ENCODE results near the gene NDST1. TPM values are rescaled to one million over a fixed set of nuclear protein-coding genes. Genes with fewer than 3 reads are reported as not detected.

Gene NDST1
- total RNA-seq, 1 experiment from 2014 or later, result 8.4 TPM

DNA sequence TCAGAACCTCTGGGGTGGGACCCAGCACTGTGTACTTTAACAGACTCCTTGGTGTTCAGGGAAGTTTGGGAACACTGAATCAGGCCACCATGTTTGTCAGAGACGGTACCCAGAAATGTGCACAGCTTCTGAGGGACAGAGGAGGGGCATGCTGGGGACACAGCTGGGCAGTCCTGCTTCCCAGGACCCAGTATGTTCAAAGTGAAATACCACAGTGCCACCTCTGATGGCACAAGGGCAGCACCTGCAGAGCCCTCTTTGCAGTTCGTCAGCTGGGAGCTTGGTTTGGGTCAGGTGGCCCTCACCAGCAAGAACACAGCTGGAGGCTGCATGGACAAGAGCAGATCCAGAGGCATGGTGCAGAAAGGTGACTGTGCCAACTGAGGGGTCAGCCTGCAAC lies 51.2 kb downstream of the NDST1 start:
- Histone ChIP-seq H3K9ac (ENCODE audit: low read length) (no peak overlapping the region), H4K20me1 (ENCODE audit: insufficient read depth, low read depth, low read length) (no peaks in the 10 kb centered on the region), H3K9me3 (ENCODE audit: low read length) (no peaks in the 10 kb centered on the region), H3K27me3 (ENCODE audit: low read length) (no peaks in the 10 kb centered on the region), H3K4me1 (ENCODE audit: low read length) (no peaks in the 10 kb centered on the region; the same call in 1 of the 2 replicates), H3K79me2 (ENCODE audit: low read length) (no peaks in the 10 kb centered on the region), H3K9me2 (replicated peaks; ENCODE audit: insufficient read depth, low read length) (no peaks in the 10 kb centered on the region), H3K36me3 (ENCODE audit: insufficient read depth, low read length) (no peaks in the 10 kb centered on the region), H2AFZ (ENCODE audit: low read length) (no peak overlapping the region), H3K4me3 (ENCODE audit: low read length) (no peak overlapping the region), H3K27ac (ENCODE audit: low read length) (no peak overlapping the region), H3K4me2 (ENCODE audit: low read depth, low read length, poor library complexity, severe bottlenecking) (no peak overlapping the region)
- no peak for DNase-seq

DNA sequence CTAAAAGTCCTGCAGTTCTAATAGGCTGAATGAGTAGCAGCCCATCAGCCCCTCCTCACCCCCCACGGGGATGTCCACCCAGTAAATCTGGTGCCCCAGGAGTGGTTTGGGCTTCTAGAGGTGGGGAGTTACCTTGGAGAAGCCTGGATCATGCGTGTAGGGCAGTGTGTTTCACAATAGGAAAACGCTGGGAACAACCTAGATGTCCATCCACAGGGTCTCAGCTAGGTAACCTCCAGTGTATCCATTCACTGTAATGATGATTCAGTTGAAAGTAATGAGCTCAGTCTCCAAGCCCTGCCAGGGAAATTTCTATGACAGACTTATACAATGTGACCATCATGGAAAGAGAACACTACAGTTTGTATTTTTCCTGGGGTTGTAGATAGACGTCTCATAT lies 51.8 kb downstream of the NDST1 start:
- Histone ChIP-seq H3K27me3 (ENCODE audit: low read length) (no peaks in the 10 kb centered on the region), H3K9ac (ENCODE audit: low read length) (no peak overlapping the region), H3K27ac (ENCODE audit: low read length) (no peak overlapping the region), H2AFZ (ENCODE audit: low read length) (no peak overlapping the region), H4K20me1 (ENCODE audit: insufficient read depth, low read depth, low read length) (no peaks in the 10 kb centered on the region), H3K4me1 (ENCODE audit: low read length) (no peaks in the 10 kb centered on the region; the same call in 1 of the 2 replicates), H3K9me3 (ENCODE audit: low read length) (no peaks in the 10 kb centered on the region), H3K4me2 (ENCODE audit: low read depth, low read length, poor library complexity, severe bottlenecking) (no peak overlapping the region), H3K4me3 (ENCODE audit: low read length) (no peak overlapping the region), H3K36me3 (ENCODE audit: insufficient read depth, low read length) (no peaks in the 10 kb centered on the region), H3K79me2 (ENCODE audit: low read length) (no peaks in the 10 kb centered on the region), H3K9me2 (replicated peaks; ENCODE audit: insufficient read depth, low read length) (no peaks in the 10 kb centered on the region)
- DNase-seq, result no peak

DNA sequence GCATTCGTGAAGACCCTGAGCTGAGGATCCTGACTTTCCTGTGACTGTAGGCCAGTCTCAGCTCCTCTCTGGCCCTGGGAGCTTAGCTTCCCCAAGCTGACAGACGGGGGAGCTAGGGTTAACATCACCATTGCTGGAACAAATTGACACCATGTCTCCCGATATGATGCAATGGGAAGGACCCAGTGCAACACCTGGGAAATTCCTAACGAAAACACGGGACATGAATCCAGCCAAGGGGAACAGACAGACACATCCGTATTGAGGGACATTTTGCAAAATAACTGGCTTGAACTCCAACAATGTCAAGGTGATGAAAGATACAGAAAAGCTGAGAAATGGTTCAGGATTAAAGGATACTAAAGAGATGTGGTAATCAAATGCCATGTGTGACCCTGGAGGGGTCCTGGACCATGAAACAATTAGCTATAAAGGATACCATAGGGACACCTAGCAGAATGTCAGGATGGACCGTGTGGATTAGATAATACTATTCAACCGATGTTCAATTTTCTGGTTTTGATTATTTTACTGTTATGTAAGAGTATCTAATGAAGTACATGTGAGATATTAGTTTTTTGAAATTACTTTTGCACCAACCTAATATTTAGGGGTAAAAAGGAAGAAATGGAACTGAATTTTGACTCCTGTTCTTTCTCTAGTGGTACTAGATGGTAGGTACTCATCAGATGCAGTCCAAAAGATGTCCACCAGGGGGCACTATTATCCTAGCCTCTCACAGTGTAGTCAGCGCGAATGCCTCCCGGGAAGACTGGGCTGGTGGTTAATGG lies 52.7 kb downstream of the NDST1 start:
- no peaks in the 10 kb centered on the region; the same call in 1 of the 2 replicates for H3K4me1 ChIP-seq (ENCODE audit: low read length)
- no peak overlapping the region for H3K9ac ChIP-seq (ENCODE audit: low read length)
- no peak overlapping the region for H3K4me2 ChIP-seq (ENCODE audit: low read depth, low read length, poor library complexity, severe bottlenecking)
- H3K27me3 ChIP-seq (ENCODE audit: low read length), result no peaks in the 10 kb centered on the region
- H3K9me2 ChIP-seq (replicated peaks; ENCODE audit: insufficient read depth, low read length), result no peaks in the 10 kb centered on the region
- no peaks in the 10 kb centered on the region for H3K36me3 ChIP-seq (ENCODE audit: insufficient read depth, low read length)
- H3K9me3 ChIP-seq (ENCODE audit: low read length), result no peaks in the 10 kb centered on the region
- no peak overlapping the region for H2AFZ ChIP-seq (ENCODE audit: low read length)
- DNase-seq, result peak; percentile 95
- no peak overlapping the region for H3K4me3 ChIP-seq (ENCODE audit: low read length)
- no peaks in the 10 kb centered on the region for H3K79me2 ChIP-seq (ENCODE audit: low read length)
- H3K27ac ChIP-seq (ENCODE audit: low read length), result no peak overlapping the region
- no peaks in the 10 kb centered on the region for H4K20me1 ChIP-seq (ENCODE audit: insufficient read depth, low read depth, low read length)

DNA sequence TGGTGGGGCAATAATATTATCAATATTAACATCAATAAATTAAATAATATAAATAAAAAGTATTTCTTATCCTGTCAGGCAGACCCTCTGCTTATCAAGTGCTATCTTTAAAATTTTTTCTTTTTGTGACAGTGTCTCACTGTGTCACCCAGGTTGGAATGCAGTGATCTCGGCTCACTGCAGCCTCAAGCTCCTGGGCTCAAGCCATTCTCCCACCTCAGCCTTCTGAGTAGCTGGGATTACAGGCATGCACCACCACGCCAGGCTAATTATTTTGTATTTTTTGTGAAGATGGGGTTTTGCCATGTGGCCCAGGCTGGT lies 53.2 kb downstream of the NDST1 start:
- Histone ChIP-seq H3K4me3 (ENCODE audit: low read length) (no peak overlapping the region), H4K20me1 (ENCODE audit: insufficient read depth, low read depth, low read length) (no peaks in the 10 kb centered on the region), H3K9ac (ENCODE audit: low read length) (no peak overlapping the region), H3K4me2 (ENCODE audit: low read depth, low read length, poor library complexity, severe bottlenecking) (no peak overlapping the region), H3K4me1 (ENCODE audit: low read length) (no peaks in the 10 kb centered on the region; the same call in 1 of the 2 replicates), H3K9me3 (ENCODE audit: low read length) (no peaks in the 10 kb centered on the region), H3K27ac (ENCODE audit: low read length) (no peak overlapping the region), H3K9me2 (replicated peaks; ENCODE audit: insufficient read depth, low read length) (no peaks in the 10 kb centered on the region), H3K36me3 (ENCODE audit: insufficient read depth, low read length) (no peaks in the 10 kb centered on the region), H3K79me2 (ENCODE audit: low read length) (no peaks in the 10 kb centered on the region), H3K27me3 (ENCODE audit: low read length) (no peaks in the 10 kb centered on the region), H2AFZ (ENCODE audit: low read length) (no peak overlapping the region)
- no peak for DNase-seq

DNA sequence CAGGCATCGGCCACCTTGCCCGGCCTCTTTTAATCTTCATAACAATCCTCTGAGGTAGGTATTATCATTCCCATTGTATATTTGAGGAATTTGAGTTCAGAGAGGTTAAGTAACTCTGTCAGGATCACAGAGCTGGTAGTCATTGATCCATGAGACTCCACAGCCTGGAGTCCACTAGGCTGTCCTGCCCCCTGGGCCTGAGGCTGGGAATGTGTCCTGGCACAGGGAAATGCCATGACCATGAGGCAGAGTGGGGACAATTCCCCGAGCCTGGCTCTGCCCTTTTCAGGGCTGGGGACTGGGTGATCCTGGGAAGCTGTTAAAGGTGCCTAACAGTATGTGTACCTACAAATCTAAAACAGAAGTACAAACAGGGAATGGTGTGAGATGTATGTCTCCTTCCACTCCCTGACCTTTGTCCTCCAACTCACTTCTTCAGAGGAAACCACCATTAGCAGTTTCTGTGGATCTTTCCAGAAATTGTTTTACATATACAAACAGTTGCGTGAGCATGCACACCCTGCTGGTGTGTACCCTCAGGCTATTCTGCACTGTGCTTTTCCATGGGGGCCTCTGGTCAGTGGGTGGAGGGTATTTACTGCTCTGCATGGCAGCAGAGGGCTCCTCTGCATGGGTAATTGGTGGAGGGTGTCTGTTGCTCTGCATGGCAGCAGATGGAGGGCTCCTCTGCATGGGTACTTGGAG lies 53.8 kb downstream of the NDST1 start:
- H3K4me2 ChIP-seq (ENCODE audit: low read depth, low read length, poor library complexity, severe bottlenecking), result no peak overlapping the region
- no peak overlapping the region for H3K27ac ChIP-seq (ENCODE audit: low read length)
- no peaks in the 10 kb centered on the region for H3K36me3 ChIP-seq (ENCODE audit: insufficient read depth, low read length)
- no peaks in the 10 kb centered on the region for H3K9me3 ChIP-seq (ENCODE audit: low read length)
- H2AFZ ChIP-seq (ENCODE audit: low read length), result no peak overlapping the region
- H3K79me2 ChIP-seq (ENCODE audit: low read length), result no peaks in the 10 kb centered on the region
- no peaks in the 10 kb centered on the region; the same call in 1 of the 2 replicates for H3K4me1 ChIP-seq (ENCODE audit: low read length)
- DNase-seq, result no peak
- no peaks in the 10 kb centered on the region for H3K9me2 ChIP-seq (replicated peaks; ENCODE audit: insufficient read depth, low read length)
- no peak overlapping the region for H3K9ac ChIP-seq (ENCODE audit: low read length)
- no peaks in the 10 kb centered on the region for H3K27me3 ChIP-seq (ENCODE audit: low read length)
- no peaks in the 10 kb centered on the region for H4K20me1 ChIP-seq (ENCODE audit: insufficient read depth, low read depth, low read length)
- no peak overlapping the region for H3K4me3 ChIP-seq (ENCODE audit: low read length)

DNA sequence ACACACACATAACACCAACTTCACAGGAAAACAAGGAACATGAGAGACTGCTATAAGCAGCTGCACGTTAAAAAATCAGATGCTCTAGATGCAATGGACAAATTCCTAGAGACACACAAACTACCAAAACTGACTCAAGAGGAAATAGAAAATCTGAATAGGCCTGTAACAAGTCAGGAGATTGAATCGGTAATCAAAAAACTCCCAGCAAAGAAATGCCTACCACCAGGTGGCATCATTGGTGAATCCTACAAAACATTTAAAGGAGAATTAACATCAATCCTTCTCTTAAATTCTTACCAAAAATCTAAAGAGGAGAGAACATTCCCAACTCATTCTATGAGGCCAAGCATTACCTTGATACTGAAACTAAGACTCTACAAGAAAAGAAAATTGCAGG lies 54.9 kb downstream of the NDST1 start:
- peak; percentile 71 for DNase-seq
- no peaks in the 10 kb centered on the region for H3K27me3 ChIP-seq (ENCODE audit: low read length)
- H3K4me3 ChIP-seq (ENCODE audit: low read length), result no peak overlapping the region
- no peak overlapping the region for H3K27ac ChIP-seq (ENCODE audit: low read length)
- H3K79me2 ChIP-seq (ENCODE audit: low read length), result no peaks in the 10 kb centered on the region
- no peak overlapping the region for H3K9ac ChIP-seq (ENCODE audit: low read length)
- H4K20me1 ChIP-seq (ENCODE audit: insufficient read depth, low read depth, low read length), result no peaks in the 10 kb centered on the region
- no peaks in the 10 kb centered on the region for H3K9me3 ChIP-seq (ENCODE audit: low read length)
- H3K9me2 ChIP-seq (replicated peaks; ENCODE audit: insufficient read depth, low read length), result no peaks in the 10 kb centered on the region
- no peak overlapping the region for H3K4me2 ChIP-seq (ENCODE audit: low read depth, low read length, poor library complexity, severe bottlenecking)
- no peaks in the 10 kb centered on the region for H3K36me3 ChIP-seq (ENCODE audit: insufficient read depth, low read length)
- H3K4me1 ChIP-seq (ENCODE audit: low read length), result no peaks in the 10 kb centered on the region
- H2AFZ ChIP-seq (ENCODE audit: low read length), result no peak overlapping the region

DNA sequence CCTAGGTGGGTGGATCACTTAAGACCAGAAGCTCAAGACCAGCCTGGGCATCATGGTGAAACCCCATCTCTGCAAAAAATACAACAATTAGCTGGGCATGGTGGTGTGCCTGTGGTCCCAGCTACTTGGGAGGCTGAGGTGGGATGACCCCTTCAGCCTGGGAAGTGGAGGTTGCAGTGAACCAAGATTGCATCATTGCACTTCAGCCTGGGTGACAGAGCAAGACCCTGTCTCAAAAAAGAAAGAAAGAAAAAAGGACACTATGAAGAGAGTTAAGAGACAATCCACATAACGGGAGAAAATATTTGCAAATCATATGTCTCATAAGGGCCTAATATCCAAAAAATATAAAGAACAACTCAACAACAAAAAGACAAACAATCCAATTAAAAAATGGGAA lies 57.9 kb downstream of the NDST1 start:
- no peak overlapping the region for H3K4me3 ChIP-seq (ENCODE audit: low read length)
- no peak overlapping the region for H3K9ac ChIP-seq (ENCODE audit: low read length)
- no peaks in the 10 kb centered on the region for H3K27me3 ChIP-seq (ENCODE audit: low read length)
- H3K4me1 ChIP-seq (ENCODE audit: low read length), result no peaks in the 10 kb centered on the region
- H2AFZ ChIP-seq (ENCODE audit: low read length), result no peak overlapping the region
- H3K27ac ChIP-seq (ENCODE audit: low read length), result no peak overlapping the region
- DNase-seq, result no peak
- no peaks in the 10 kb centered on the region for H3K79me2 ChIP-seq (ENCODE audit: low read length)
- no peaks in the 10 kb centered on the region for H4K20me1 ChIP-seq (ENCODE audit: insufficient read depth, low read depth, low read length)
- H3K36me3 ChIP-seq (ENCODE audit: insufficient read depth, low read length), result no peaks in the 10 kb centered on the region
- H3K4me2 ChIP-seq (ENCODE audit: low read depth, low read length, poor library complexity, severe bottlenecking), result no peak overlapping the region
- H3K9me3 ChIP-seq (ENCODE audit: low read length), result no peaks in the 10 kb centered on the region
- no peaks in the 10 kb centered on the region for H3K9me2 ChIP-seq (replicated peaks; ENCODE audit: insufficient read depth, low read length)

DNA sequence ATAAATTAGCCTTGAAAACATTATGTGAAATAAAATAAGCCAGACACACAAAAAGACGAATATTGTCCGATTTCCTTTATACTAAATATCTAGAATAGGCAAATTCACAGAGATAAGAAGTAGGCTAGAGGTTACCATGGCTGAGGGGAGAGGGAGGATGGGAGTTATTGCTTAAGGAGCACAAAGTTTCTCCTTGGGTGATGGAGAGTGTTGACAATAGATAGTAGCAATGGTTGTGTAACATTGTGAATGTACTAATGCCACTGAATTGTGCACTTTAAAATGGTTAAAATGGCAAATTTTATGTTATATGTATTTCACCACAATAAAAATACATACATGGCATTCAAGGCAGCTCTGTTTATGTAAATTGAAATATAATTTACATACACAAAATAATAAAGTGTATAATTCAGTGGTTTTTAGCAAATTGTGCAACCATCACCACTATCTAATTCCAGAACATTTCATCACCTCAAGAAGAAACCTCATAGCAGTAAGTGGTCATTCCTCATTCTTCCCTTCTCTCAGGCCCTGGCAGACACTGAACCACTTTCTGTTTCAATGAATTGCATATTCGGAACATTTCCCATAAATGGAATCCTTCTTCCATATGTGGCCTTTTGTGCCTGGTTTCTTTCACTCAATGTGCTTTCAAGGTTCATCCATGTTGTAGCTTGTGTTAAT lies 59.2 kb downstream of the NDST1 start:
- Histone ChIP-seq H3K9me2 (replicated peaks; ENCODE audit: insufficient read depth, low read length) (no peaks in the 10 kb centered on the region), H3K4me3 (ENCODE audit: low read length) (no peak overlapping the region), H3K4me2 (ENCODE audit: low read depth, low read length, poor library complexity, severe bottlenecking) (no peak overlapping the region), H3K4me1 (ENCODE audit: low read length) (no peaks in the 10 kb centered on the region), H3K27me3 (ENCODE audit: low read length) (no peaks in the 10 kb centered on the region), H3K36me3 (ENCODE audit: insufficient read depth, low read length) (no peaks in the 10 kb centered on the region), H4K20me1 (ENCODE audit: insufficient read depth, low read depth, low read length) (no peaks in the 10 kb centered on the region), H3K79me2 (ENCODE audit: low read length) (no peaks in the 10 kb centered on the region), H3K9me3 (ENCODE audit: low read length) (no peaks in the 10 kb centered on the region), H2AFZ (ENCODE audit: low read length) (no peak overlapping the region), H3K9ac (ENCODE audit: low read length) (no peak overlapping the region), H3K27ac (ENCODE audit: low read length) (no peak overlapping the region)
- no peak for DNase-seq

Measured in Karpas-422 (cell line).